HG03108 (cell line): ENCODE results near the gene SULT4A1.

Source experiments
- ATAC-seq: cut with Tn5 transposase; IDR thresholded peaks from one replicate; pipeline ENCODE4 v1.9.1; 2021; ENCODE audit warnings: moderate library complexity; ENCODE audit not compliant: unreplicated experiment

The SULT4A1 gene

DNA sequence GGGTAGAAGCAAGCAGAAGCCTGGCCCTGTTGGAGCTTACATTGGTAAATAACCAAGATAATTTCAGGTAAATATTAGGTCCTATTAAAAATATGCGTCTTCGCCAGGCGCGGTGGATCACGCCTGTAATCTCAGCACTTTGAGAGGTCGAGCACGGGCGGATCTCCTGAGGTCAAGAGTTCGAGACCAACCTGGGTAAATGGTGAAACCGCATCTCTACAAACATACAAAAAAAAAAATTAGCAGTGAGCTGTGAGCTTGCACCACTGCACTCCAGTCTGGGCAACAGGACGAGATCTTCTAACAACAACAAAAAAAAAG, 529 bp upstream of the SULT4A1 start:
- ATAC-seq, result no peak

DNA sequence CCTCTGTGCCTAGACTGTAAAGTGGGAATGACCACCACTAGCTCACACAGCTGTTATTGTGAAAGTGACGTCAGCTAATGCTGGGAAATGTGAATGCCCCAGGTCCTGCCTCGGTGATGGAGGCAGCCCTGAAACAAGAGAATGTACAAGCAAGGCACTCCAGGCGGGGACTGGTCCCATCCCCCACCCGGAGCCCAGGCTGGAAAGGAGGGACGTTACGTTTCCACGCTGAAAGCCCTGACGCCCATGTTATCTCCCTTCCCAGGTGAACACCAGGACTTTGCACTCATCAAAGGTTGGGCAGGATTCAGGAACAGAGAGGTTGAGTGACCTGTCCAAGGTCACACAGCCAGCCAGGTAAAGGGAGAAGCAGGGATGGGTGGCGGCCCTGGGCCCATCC, 784 bp downstream of the SULT4A1 start:
- ATAC-seq, result no peak

DNA sequence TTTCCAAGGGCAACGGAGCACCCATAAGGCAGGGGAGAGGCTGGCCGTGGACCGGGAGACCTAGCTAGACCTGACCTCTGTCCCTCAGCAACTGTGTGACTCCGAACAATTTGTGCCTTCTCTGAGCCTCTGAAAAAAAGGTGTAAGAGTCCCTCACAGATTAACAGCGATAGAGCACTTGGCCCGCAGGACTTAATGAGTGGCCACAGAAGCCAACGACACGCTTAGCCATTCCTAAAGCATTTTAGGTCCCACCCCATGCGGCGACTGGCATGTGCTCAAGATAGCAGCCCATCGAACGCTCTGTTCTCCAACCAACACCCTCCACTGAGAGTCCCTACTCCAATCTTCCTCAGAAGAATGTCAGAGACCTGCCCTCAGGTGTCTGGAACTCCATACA, 1.5 kb downstream of the SULT4A1 start:
- no peak for ATAC-seq

DNA sequence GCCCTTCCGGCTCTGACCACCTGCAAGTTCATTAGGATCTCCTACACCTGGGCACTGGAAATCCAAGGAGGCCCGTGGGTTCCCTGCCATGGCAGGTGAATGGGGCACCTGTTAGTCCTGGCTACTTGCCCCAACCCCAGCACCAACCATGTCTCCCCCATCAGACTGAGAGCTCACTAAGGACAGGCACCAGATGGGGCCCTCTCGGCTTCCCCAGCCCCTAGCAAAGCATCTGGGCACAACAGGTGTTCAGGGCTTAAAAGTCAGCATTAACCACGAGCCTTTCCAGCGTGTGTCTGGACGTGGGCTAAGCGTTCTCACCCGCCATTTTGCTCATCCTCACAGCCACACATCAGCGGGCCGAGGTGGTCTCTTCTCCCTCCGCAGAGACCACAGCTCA, 2.2 kb downstream of the SULT4A1 start:
- ATAC-seq, result no peak

DNA sequence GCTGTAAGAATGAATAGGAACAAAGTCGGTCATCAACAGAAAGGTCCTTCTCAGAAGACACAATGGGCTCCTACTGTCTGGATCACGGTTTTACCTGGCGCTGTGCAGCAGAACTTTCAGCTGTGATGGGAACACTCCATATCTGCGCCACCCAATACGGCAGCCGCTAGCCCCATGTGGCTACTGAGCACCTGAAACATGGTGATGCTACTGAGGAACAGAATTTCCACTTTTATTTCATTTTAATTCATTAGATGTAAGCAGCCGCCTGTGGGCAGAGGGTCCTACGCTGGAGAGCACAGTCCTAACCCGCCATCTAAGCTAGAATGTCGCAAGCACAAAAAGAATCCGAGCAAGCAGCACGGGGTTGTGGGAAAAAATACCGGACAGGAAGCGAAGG, 2.7 kb downstream of the SULT4A1 start:
- no peak for ATAC-seq

DNA sequence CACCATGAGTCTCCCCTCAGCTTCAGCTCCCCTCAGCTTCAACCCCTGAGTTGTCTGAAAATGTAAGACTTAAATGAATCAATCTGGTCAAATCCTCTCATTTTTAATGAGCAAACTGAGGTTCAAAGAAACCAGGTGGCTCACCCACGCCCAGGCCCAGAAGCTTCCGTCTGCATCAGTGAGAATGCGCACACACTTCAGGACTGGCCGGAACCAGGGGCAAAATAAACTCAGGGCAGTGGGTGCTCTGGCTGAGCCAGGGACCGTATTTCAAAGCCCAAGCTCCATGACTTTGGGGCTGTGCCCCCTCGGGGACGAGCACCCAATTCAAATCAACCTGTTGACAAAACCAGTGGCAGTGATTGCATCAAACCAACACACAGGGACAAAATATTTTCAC, 3.1 kb downstream of the SULT4A1 start:
- no peak for ATAC-seq

DNA sequence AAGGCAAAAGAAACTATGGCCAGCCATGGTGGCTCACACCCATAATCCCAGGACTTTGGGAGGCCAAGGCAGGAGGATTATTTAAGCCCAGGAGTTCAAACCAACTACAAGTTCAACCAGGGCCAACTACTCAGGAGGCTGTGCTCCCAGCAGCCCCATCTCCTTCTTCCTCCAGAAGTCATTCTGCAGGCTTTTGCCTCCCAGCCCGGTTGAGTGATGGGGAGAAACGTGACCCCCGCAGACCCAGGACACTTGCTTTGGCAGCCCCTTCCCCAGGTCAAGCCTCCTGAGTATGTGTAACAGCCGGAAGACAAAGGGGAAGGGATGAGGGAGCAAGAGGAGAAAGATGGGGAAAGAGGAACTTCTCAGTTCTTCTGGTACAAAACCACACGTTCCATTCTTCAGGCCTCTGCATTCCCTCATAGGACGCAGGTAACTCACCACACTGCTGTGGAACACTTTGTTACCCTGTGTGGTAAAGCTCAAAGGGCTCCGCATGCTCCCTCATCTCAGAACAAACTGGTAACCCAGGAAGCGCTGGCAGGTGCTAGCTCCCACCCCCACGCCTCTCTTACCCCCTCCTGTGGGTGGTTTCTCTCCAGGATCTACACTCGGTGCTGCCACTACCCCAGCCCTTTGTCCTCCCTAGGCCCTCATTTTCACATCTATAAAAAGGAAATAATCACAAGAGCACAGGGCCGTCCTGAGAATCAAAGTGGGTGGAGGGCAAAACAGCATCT, 4.0 kb downstream of the SULT4A1 start:
- ATAC-seq, result no peak

DNA sequence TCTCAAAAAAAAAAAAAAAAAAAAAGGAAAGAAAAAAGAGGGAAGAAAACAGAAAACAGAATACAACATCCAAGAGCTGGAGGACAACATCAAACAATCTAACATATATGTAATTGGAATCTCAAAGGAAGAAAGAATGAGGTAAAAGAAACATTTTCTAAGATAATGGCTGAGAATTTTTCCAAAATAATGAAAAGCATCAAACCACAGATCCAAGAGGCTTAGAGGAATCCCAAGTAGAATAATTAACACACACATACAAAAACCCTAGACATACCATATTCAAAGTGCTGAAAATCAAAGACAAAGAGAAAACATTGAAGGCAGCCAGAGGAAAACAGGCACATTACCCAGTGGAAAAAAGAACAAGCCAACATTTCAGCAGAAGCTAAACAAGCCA, 4.9 kb downstream of the SULT4A1 start:
- ATAC-seq, result no peak

DNA sequence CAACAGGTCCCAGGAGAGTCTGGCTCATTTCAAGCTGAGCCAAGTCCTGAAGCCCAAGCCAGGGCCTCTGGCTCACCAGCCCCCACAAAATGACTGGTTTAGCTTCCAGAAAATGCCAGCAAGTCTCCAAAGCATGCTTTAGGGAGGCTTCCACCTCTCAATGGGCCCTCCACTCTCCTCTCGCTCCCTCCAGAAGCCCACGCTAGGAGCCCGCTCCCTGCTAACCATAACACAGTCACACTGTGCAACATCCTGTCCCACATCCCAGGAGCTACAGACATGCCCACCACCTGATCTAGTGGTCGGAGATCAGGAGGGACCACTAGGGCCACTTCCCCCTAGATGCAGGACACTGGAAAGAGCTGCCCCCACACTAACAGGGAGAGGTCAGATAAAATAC, 6.9 kb downstream of the SULT4A1 start:
- ATAC-seq, result no peak

DNA sequence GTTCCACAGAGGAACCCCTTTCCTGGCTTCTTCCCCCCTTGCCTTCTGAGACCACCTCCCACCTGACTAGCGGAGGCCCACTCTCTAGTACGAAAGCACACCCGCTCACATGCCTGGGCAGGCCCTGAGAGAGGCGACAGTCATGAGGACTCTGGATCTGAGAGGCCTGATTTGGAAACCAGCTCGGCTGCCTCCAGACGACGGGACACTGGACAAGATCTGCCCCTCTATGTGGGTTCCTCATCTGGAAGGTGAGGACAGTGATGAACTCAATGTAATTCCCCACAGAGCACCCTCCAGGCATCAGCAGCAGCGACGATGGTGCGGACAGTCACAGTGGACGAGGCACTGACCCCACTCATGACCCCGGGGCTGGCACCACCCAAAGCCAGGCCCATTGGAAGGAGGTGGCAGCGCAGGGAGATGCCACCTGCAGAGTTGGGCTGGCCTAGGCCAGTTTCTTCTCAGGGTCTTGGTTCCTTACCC, 7.5 kb downstream of the SULT4A1 start:
- ATAC-seq, result no peak

DNA sequence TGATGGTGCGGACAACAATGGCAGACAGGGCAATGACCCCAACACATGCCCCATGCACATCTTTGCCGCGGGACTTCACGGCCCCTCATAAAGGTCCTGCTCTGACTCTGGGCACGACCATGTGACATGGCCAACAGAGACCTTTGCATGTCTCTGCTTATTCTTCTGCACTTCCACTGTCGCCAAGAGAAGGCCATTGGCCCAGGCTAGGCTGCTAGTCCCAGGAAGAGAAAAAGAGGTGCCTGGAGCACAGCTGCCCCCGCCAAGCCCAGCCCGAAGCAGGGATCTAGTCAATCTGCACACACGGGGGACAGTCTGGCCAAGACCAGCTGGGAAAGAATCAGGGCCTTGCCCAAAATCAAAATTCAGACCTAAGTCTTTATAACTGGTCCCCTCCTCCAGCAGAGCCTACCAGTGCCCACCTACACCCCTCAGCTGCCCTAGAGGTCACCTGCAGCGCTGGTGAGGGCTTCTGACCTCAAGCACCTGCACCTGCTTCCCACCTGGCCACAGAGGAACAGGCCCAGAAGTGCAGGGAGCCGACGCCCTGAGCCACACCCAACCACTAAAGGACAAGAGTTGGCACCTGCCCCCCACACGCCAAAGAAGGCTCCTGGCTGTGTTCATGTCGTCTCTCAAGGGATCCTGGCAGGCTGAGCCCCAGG, 8.1 kb downstream of the SULT4A1 start:
- no peak for ATAC-seq

DNA sequence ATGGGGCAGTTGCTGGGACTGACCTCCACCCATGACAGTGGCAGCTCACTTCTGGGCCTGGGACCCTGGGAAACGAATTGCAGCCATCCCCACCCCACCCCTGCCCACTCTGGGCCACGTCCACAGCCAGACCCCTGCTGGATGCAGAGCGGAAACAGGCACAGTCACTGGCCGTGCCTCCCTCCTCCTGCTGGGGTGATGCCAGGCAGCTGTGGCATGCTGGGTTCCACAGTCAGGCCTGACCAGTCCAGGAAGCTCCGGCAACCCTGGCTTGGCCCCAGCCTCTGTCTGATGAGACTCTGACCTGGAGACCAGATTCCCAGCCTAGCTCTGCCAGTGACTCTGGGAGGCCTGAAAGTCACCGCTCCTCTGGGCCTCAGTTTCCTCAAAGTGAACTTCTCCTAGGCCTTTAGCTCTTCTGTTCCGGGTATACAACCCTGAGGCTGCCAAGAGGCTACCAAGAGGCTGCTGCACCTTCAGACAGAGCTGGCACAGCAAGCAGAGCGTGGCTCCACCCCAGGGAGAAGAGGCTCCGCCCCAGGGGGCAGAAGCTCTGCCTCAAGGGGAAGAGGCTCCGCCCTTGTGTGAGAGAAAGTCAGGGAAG, 8.9 kb downstream of the SULT4A1 start:
- no peak for ATAC-seq

DNA sequence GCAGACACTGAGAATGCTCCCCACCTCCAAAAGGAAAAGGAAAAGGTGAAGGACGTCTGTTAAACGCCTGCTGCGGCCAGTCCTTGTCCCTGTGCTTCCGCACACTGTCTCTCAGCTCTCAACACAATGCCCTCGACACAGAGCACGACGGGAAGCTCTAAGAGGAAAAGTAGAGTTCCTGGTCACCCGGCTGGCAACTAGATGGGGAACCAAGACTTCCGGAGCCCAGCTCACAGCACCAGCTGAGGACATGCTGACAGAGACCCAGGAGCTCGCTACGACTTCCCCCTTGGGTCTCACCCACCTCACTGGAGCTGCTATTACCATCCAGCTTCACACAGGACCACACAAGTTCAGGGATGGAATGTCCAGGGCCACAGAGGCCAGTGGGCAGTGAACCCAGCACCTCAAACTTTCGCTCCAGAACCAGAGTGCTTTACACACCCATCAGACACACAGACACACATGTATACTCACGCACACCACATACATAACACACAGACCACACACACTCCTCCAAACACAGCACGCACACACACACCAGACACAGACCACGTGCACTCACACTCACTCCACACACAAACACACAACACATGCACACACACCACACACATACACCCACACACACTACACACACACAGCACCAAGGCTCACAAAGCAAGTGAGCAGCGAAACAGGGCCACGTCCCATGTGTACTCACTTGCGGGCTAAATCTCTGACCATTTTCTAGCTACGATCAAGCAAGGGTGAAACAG, 9.6 kb downstream of the SULT4A1 start:
- ATAC-seq, result no peak

DNA sequence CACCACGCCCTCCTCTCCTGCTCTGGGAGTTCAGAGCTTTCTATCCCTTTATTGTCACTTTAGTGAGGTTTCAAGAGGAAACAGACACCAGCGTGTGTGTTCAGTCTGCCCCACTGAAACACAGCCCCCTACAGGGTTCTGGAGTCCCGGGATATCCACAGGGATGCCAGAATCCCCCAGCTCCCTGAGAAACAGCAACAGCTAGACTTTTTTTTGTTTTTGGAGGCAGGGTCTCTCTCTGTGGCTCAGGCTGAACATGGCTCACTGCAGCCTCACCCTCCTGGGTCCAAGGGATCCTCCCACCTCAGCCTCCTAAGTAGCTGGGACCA, 10.4 kb downstream of the SULT4A1 start:
- no peak for ATAC-seq

DNA sequence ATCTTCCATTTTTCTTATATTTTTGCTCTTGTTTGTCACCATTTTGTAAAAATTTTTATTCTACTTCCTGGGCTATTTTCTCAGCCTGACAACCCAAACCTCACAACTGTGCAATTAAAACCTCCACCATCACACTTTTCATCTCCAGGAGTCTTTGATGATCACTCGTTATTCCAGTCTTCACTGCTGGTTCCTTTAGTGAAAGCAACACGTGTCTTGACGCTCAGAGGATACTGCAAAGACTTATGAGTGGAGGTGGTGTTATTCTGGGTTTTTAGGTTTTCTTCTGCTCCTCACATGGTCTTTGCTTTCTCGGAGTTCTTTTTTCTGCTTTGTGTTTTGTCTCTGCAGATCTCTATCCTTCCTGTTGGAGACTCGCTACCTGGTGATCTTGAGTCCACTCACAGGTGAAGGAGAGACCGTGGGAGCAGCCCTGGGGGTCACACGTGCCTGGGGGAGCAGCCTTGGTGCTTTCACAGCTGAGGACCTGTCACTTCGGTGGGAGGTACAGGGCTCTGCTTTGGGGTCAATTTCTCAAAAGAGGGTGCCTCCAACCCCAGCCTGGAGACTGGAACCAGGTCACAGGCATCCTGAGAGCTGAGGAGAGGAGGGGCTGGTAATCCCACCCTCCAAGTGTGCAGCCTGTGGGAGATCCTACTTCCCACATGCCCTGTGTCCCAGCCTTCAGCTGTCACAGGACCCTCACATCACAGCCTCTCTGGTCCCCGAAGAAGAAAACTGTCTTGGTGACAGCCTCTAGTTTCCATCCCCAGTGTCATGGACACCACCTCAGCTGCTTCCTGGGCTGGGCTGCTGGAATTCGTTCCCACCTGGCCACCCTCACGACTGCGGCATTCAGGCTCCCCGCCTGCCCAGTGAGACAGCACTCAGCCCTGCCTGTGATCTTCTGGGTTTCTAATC, 11.0 kb downstream of the SULT4A1 start:
- ATAC-seq, result no peak

DNA sequence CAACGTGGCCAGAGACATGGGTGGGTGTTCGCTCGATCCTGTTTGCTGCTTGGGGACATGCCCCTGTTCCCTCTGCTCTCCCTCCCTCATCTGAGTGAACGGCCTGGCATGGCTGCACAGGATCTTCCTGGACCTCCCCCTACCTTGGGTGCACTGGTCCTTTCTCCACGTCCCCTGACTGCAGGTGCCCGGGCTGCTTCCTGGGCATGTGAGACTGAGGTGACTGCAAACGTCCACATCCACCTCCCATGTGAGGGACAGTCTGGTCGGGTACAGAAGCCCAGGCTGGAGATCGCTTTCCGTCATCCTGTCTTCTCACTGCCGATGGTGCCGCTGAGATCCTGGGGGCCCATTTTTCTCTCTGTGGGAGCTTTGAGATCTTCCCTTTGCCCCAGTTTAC, 11.8 kb downstream of the SULT4A1 start:
- ATAC-seq, result no peak

DNA sequence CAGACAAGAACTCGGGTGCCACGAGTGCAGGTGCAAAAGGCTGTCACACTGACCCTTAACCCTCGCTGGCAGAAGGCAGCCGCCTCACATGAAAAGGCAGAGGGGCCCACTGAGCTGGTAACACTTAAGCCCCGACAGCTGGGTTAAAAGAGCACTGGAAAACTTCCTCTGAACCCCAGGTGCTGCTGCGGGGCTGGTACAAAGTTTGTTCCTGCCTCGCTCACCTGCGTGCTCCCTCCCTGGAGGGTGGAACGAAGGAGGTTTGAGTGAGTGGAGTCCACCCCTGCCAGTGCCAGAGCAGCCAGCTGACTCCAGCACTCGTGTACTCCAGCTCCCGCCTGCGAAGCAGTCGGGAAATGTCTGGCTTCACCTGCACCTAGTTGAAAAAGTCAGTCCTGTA, 12.6 kb downstream of the SULT4A1 start:
- no peak for ATAC-seq

DNA sequence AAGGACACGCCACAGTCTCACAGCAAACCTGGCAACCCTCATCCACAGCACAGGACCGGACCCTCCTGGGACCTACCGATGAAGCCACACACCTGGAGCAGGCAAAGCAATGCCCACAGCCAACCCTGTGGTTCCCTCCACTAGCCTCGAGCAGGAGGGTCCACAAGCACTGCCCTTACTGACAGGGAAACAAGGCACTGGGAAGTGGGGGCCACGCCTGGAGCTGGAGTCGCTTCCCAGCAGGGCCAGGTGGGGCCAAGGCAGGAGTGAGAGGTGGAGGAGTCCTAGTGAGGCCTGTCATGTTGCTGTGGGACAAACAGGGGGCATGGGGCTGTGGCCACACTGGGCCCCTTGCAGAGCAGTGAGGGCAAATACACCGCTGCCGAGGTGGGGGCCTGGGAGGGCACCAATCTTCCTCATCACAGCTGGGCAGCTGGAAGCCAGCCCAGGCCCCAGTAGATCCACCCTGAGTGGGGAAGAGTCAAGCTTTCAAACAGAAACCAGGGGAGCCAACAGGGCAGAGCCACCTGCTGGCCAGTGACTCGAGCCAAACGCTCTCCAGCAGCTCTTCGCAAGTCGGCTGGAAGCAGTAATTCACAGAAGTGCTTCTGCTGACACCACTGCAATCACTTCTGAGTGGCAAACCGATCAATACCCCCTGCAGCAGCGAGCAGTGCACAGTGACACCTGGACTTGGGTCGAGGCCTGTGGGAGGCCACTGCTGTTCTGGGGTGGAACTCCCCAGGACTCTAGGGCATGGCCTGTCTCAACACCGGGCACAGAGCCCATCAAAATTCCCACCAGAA, 13.7 kb downstream of the SULT4A1 start:
- no peak for ATAC-seq

DNA sequence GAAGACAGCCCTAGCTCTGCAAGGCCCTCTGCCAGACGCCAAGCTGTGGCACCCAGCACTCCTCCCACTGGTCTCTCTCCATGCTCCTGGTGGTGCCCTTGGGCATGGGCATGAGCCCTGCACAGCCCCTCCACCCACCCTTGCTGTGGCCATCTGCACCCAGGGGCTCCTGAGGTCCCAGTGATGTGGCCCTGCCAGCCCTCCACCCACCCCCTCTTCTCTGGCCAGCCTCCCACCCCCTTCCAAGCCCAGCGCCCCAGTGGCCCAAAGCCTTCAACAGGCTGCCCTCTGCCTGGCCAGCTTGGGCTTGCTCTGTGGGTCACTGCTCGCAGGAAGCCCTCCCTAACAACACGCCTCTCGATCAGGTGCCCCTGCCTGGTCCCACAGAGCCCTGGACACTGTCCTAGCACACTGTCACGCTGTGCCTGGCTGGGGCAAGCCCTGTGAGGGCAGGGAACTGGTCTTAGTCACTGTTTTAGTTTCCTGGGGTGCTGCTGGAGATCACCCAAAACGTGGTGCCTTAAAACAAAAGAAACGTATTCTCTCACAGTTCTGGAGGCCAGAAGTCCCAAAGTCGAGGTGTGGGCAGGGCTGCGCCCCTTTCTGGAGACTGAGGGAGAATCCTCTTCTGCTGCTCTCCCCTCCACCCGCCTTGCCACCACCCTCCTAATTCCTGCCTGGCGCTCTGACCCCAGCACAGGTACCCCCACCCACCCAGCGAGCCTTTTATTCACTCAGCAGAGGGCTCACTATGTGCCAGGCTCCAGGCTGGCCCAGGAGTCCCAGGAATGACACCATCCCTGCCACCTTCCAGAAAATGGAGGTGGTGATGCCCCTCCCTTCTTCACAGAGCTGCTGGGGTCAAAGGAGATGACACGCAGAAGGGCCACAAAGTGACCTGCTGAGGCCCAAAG, 14.7 kb downstream of the SULT4A1 start:
- ATAC-seq, result no peak
